EL (cell line): ENCODE measurements around the gene ZNF488.
"Not testable (repeated sequence)": the region's sequence is repeated elsewhere in the genome, so short reads cannot be mapped to it uniquely, and the experiment has no call there.

Experiments
- DNase-seq: peaks from one replicate; pipeline ENCODE4 v3.0.0-alpha.2; 2016

ZNF488 gene, protein sequence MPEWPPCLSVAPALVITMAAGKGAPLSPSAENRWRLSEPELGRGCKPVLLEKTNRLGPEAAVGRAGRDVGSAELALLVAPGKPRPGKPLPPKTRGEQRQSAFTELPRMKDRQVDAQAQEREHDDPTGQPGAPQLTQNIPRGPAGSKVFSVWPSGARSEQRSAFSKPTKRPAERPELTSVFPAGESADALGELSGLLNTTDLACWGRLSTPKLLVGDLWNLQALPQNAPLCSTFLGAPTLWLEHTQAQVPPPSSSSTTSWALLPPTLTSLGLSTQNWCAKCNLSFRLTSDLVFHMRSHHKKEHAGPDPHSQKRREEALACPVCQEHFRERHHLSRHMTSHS

DNA sequence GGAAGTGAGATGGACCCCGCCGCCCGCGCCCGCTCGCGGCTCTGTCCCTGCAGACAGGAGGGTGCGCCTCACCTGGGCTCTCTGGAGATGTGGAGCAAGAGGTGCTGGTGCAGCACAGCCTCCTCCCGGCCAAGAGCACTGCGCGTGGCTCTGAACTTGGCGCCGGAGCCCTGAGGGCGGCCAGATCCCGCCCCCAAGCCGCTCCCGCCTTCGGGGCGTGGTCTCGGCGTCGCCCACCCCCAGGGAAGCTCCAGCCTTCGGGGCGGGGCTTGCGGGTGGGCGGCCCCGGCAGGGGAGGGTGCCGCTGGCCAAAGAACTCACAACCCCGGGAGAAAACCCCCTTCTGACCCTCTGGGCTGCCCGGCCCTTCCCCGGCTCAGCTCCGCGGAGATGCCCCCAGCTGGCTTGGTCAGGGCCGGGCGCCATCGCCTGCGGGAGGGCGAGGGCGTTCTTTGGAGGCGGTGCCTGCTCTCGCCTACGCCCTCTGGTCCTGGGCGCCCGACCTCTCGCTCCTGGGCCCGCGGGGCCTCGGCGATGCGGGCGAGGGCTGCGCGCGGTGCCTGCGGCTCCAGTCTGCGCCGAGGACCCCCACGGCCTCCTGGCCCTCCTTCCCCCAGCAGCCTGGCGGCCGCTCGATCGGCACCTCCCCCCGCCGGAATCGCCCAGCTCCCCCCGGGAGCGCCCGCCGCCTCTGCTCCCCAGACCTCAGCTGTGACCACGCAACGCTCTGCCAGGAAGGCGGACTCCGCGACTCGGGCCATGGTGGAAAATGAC, at the start of gene ZNF488:
Gene ZNF488 (minus strand): TSS at position 146 of the 774 bp plus-strand sequence. CDS start 15,464 bp downstream, outside the sequence.
- peak; percentile 84 for DNase-seq

DNA sequence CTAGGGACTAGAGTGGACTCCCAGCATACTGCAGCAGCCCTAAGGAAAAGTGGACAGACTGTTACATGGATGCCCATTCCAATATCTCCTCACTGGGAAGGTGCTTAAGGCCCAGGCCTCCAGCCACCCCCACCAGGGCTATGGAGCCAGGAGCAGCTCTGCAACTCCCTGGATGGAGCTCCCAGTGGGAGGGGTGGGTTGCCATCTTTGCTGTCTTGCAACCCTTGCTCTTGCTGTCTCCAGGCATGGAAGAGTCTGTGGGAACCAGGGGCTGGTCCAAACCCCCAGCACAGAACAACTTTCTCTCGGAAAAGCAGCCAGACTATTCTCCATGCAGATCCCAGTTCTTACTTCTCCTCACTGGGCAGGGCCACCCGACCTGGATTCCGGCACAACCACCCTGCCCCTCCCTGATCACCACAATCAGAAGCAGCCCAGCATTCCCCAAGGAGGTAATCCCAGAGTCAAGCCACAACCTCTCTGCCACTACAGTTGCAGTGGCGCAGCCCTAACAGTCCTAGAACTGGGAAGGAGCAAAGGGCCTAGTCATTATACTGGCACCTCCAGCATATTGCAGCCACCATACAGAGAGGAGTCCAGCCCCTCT, 41.8 kb upstream of the ZNF488 start:
- no peak for DNase-seq

DNA sequence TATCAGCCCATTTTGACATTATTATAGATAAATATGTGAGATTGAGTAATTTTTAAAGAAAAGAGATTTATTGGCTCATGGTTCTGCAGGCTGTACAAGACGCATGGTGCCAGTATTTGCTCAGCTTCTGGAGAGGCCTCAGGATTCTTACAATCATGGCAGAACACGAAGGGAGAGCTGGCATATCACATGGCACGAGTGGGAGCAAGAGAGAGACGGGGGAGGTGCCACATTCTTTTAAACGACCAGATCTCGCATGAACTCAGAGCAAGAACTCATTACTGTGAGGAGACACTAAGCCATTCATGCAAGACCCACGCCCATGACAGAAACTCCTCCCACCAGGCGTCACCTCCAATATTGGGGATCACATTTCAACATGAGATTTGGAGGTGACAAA, 40.1 kb upstream of the ZNF488 start:
- no peak for DNase-seq

DNA sequence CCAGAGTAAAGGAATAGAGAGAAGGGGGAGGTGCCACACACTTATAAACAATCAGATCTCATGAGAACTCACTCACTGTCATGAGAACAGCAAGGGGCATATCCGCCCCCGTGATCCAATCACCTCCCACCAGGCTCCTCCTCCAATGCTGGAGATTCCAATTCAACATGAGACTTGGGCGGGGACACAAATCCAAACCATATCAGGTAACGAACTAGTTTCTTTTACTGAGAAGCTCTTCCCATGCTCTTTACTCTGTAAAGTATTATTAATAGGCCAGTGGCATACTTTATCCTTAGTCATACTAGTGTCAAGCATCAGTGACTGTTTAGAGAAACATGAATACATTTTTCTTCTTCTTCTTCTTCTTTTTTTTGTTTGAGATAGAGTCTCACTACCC, 39.4 kb upstream of the ZNF488 start:
- no peak for DNase-seq

DNA sequence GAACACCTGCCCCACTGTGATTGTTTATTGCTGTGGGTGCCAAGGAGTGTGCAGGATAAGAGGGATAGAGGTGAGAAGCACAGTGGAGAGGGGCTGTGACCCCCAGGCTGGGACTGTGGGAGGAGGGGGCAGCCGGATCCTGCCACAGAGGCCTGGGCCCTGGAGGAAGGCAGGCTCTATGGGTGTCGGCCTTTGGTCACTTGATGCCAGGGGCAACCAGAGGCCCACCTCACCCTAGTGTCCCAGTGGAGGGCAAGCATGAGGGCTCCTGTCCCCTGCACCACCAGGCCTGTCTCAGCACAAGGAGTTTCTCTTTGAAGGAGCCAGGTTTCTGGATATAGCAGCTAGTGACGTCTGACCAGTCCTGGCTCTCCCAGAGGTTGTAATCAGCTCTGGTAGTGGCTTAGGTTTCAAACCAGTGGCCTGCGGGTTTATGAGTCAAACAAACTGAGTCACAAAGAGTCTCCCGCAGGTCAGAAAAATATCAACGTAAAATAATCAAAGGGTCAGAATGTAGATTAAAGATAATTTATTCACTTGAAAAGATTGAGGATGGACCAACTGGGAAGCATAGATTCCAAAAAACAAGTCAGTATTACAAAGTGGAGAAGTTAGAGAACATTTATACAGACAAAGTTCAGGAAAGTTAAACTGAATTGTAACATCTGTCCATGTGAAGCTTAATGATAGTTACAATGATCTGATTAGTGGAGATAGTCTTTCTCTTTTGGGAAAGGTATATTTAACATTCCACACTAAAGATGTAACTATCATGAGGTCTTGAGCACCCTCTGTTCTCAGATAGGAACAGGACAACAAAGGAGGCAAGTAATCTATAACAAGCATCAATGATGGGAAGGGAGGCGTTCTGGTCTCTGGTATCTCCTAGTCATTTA, 37.2 kb upstream of the ZNF488 start:
- DNase-seq = peak; percentile 86

DNA sequence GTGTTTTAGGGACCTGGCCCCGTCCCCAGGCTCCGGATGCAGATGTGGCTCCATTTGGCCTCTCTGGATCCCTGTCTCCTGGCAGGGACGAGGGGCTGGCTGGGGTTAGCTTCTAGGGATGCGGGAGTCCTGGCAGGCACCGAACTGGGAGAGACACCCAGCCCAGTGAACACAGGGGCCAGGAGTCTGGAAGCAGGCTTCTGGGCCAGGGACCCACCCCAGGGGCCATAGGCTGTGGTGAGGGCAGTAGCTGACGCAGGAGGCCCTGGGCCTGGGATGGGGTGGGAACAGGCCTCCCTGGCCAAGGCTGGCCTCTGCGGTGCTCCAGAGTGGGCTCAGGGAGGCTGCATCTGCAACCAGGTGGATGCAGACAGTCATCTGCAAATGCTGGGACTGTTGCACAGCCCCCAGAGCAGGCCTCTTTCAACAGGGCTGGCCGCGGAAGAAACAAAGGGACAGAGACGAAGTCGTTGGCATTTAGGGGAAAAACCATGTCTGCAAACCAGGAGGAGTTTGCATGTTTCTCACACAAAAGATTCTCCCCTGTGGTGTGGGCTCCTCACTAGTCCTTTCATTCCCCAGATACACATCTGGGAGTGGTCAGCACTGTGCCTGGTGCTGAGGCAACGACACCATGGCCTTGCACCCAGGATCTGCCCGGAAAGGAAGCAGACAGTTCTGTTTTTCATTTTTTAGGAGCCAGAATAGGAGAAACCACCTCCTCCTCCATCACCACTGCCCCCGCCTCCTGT, 36.4 kb upstream of the ZNF488 start:
- DNase-seq = no peak

DNA sequence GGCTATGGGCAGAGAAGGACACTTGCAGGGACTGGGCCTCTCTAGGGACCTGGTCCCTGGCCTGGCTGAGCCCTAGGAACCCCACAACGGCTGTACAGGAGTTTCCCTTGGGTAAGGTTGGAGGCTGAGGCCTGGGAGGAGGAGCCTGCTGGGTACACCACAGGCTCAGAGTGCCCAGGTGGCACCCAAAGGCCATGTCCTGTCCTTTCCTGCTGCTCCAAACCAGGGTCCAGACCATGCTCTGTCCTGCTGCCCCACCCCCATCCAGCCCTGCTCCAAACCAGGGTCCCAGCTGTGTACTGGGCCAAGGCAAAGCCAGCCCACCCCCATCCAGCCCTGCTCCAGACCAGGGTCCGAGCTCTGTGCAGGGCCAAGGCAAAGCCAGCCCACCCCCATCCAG, 35.3 kb upstream of the ZNF488 start:
- no peak for DNase-seq

DNA sequence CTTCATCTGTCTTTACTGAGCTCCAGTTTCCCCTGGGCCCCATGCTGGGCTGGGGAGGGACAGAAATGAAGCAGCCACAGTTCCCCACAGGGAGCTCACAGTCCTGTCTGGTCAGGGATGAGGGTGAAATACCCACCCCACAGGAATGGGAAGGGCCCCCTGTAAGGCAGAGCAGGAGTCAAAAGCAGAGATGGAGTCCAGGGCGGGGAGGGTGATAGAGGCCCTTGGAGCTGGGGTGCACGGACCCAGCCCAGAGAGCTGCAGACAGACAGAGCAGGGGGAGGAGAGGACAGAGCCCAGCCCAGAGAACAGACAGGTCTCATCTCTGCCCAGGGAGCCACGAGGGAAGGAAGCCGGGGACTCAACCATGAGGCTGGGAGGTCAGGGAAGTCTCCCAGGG, 34.9 kb upstream of the ZNF488 start:
- no peak for DNase-seq

DNA sequence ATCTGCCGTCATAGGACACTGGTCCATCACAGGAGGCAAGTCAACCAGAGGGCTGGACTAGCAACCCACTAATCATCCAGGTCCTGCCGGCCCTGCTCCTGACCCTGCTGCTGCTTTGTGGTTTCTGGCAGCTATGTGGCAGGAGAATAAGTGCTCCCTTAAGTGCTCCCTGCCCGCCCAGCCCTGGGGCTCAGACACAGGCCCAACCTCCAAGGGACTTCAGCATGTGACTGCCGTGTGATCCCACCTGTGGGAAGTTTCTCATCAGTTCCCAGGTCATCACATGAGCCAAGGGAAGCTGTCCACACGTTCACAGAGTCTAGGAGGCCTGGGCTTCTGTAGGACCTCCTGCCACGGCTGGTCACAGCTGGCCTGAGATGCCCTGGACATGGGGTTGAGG, 34.2 kb upstream of the ZNF488 start:
- DNase-seq = no peak

DNA sequence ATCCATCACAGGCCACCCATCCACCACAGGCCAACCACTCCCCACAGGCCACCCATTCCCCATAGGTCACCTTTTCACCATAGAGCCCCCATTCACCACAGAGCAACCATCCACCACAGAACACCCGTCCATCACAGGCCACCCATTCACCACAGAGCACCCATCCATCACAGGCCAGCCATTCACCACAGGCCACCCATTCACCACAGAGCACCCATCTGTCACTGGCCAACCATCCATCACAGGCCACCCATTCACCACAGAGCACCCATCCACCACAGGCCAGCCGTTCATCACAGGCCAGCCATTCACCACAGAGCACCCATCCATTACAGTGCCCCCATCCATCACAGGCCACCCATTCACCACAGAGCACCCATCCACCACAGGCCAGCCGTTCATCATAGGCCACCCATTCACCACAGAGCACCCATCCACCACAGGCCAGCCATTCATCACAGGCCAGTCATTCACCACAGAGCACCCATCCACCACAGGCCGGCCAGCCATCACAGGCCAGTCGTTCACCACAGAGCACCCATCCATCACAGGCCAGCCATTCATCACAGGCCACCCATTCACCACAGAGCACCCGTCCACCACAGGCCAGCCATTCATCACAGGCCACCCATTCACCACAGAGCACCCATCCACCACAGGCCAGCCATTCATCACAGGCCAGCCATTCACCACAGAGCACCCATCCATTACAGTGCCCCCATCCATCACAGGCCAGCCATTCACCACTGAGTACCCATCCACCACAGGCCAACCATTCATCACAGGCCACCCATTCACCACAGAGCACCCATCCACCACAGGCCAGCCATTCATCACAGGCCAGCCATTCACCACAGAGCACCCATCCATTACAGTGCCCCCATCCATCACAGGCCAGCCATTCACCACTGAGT, 32.5 kb upstream of the ZNF488 start:
- DNase-seq = not testable (repeated sequence)

DNA sequence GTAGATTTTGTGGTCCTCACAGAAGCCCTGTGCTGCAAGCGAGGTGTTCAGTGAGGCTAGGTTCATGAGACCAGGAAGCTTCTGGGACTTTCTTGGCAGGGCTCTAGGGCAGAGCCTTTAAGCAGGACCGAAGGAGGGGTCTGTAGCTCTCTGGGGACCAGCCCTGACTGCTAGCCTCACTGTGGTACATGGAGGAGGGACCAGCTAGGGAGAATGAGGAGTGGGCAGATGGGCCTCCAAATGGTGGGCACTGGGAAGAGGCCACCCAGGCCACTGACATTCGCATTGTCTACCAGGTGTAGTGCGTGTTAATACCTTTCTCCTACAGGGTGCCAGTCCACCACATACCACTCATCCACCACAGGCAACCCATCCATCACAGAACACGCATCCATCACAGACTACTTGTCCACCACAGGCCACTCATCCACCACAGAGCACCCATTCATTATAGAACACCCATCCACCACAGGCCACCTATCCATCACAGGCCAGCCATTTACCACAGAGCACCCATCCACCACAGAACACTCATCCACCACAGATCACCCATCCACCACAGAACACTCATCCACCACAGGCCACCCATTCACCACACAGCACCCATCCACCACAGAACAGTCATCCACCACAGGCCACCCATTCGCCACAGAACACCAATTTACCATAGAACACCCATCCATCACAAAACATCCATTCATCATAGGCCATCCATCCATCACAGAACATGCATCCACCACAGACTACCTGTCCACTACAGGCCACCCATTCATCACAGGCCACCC, 31.6 kb upstream of the ZNF488 start:
- no peak for DNase-seq

DNA sequence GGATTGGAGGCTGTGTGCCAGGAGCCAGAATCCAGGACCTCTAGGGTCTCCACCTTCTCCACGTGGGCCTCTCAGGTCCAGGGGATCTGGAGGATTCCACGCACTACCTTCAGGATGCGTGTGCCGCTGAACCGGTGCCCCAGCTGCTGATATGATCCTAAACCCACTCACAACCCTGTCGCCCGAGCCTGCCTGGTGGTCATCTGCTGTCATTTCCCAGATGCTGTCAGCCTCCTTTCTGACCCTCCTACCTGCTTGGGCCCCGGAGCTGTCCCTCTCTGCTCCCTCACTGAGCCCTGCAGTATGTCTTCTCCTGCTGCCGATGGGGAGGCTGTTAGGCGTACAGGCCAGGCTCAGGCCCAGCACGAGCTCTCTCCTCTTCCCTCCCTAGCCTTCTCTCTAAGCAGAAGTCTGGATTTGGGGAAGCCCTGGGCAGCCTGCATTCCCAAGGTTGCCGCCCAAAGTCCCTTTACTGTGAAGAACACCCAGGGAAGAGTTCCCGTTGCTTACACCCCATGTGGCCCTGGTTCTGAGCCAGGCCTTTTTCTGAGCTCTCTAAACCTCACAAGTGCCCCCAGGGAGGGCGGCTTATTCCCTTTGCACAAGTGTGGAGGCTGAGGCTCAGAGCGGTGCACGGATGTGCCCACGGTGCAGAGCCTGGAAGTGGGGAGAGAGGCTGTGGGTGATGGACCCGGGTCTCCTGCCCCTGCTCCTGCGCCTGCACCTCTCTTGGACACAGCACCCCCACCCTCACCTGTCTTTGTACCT, 30.8 kb upstream of the ZNF488 start:
- DNase-seq = no peak

DNA sequence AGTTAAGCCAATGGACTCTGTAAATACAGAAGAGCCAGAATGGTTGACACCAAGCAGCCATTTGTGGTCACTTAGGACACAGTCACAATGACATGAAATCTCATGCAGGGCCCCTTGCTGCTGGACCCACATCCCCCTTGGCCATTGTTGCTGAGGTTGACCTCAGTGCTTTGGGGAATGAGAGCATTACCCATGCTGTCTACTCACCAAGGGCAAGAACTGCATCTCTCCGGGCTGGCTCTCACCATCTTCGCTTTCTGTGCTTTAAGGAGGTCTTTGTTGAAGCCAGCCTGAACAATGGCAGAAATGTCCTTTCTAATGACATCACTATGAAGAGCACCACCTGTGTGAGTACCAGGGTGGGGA, 30.1 kb upstream of the ZNF488 start:
- no peak for DNase-seq

DNA sequence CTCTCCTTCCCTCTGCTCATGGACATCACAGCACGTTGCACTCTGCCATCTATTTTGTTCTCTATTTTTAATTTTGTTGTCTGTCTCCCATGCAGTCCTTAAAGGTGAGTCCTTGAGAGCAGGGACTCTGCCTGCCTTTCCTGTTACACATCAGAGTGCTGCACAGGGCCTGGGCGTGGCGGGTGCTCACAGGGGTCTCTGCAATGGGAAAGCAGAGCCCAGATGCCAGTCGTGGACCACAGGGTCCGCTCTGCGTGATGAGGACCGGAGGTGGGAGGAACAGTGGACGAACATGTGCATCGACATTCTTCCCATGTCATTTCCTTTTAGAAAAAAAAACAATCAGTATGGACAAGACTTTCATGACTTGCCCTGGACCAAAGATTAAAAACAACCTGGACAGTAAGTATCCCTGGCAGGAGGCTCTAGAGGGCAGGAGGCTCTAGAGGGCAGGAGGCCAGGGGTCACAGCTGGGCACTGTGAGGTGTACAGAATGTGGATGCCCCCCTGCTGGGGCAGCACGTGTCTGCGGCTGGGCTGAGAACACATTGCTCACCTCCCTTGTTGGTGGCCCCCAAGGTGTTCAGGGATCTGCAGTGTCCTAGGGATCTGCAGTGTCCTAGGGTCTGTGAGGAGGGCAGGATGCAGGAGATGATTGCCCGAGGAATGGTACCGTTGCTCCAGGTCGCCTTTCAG, 29.6 kb upstream of the ZNF488 start:
- no peak for DNase-seq

DNA sequence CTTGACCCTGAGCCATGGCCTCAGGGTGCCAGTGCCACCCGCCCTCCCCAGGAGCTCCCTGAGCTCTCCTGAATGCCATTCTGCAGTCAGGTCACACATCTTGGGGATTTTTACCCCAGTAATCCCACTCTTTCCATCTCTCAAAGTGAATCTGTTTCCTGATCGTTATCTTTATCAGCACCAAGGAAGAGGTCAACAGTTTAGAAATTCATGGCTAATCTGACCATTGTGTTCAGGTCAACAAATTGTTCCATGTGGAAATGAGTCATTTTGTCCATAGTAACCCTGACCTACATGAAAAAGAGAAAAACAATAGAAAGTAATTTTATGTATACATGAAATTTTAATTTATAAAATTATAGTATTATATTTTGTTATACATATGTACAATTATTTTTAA, 28.8 kb upstream of the ZNF488 start:
- DNase-seq = no peak

DNA sequence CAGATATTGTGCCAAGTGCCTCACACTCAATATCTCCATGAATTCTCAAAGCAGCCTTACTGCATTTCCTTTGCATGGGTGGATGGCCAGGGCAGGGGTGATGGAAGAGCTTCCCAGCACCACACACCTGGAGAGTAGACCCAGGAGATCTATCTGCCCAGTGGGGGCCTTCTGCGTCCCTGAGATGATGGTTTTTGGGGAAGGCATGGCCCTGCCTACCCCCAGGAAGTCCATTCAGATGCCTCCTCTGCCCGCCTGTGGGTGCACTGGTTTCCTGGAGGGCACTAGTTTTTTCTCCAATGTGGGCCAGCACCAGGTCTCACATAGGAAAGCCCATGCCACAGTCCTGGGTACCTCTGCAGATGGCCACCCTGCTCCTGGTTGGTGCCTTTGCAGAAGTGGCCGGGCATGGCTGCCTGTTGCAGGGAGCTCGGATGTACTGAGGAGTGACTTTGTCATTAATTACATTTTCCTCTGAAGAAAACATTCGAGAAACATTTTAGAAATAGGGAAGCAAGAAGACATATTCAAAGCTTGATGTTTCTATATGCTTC, 28.2 kb upstream of the ZNF488 start:
- DNase-seq = no peak

DNA sequence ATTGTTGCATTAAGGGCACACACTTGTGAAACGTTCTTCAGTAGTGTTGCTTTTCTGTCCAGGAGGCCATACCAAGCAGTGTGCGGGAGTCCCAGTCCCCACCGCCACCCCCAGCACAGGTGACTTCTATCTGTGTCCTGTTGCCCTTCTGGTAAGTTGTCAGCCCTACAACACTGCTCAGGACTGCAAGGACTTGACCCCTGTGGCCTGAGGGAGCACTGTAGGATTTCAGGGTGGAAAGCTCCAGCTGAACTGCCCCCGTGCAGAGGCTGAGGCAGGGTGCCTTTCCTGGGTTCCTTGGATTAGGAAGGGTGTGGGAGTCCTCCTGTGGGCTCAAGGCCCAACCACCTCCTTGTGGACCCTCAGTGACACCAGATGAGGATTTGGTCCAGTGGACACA, 26.8 kb upstream of the ZNF488 start:
- DNase-seq = no peak

DNA sequence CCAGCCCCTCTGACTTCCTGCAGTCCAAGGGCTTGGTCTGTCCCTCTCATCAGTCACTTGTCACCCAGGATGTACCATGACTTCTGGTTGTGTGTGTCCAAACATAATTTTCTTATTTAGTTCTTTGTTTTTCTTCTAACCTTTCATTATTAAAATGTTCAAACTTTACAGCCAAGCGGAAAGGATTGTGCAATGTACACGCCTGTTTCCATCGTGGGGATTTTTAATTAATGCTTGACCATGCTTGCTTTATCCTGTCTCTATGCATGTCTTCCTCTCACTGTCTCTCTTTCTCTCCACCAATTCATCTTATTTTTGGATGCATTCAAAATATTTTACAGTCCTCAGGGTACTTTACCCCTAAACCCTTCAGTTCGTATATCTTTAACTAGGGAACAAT, 26.2 kb upstream of the ZNF488 start:
- DNase-seq = no peak

DNA sequence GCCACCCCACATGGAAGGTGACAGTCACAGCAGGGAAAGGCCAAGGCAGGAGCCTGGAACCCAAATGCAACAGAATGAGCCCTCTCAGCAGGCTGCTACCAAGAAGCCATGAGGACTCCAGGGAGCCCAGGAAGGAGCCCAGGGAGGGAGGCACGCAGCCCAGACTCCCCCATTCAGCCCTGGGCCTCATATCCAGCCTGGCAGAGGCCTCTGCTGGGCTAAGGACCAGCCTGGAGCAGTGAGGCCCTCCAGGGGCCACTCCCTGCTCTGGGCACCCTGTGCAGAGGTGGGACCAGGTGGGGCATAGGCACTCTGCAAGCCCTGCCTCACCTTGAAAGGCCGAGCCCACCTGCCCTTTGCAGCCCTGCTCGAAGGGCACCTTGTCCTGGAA, 25.8 kb upstream of the ZNF488 start:
- DNase-seq = no peak
